OCI-LY3 (cell line): ENCODE results near the gene HEXB.
A peak's percentile ranks its signal among the peaks of the same experiment; 100 is the strongest.
"Not testable (repeated sequence)": the region's sequence is repeated elsewhere in the genome, so short reads cannot be mapped to it uniquely, and the experiment has no call there.

Experiments
- H2AFZ ChIP-seq: fragments of 200-600, 300-600 bp; shearing (Covaris generic); 2 replicates; pipeline ENCODE4 v1.6.0; 2014; ENCODE audit warnings: antibody characterized with exemption, low read depth, low read length
- H3K27ac ChIP-seq: fragments of 200-600, 300-600 bp; sonication (generic); 2 replicates; pipeline ENCODE4 v1.5.1; 2014; ENCODE audit warnings: mild to moderate bottlenecking, low read length, moderate library complexity, mixed read lengths
- H3K27me3 ChIP-seq: fragments of 200-600, 300-600 bp; sonication (generic); 2 replicates; pipeline ENCODE4 v1.6.1; 2014; ENCODE audit warnings: low read depth, low read length, mixed read lengths
- H3K36me3 ChIP-seq: fragments of 200-600, 300-600 bp; sonication (generic); replicated peaks from 2 replicates; pipeline ENCODE3; 2014; ENCODE audit warnings: low read depth, low read length, mixed read lengths
- H3K4me1 ChIP-seq: fragments of 300-600, 200-600 bp; sonication (generic); 2 replicates; pipeline ENCODE4 v1.6.1; 2014; ENCODE audit warnings: low read length, mixed read lengths
- H3K4me2 ChIP-seq: fragments of 200-600, 300-600 bp; sonication (generic); 2 replicates; pipeline ENCODE4 v1.6.1; 2014; ENCODE audit warnings: low read length, mixed read lengths
- H3K4me3 ChIP-seq: fragments of 300-600, 200-600 bp; sonication (generic); 2 replicates; pipeline ENCODE4 v1.5.1; 2014; ENCODE audit warnings: antibody characterized with exemption, mild to moderate bottlenecking, low read length, moderate library complexity
- H3K79me2 ChIP-seq: fragments of 300-600, 200-600 bp; shearing (Covaris generic); 2 replicates; pipeline ENCODE4 v1.6.1; 2014; ENCODE audit warnings: mild to moderate bottlenecking, low read length, mixed read lengths
- H3K9ac ChIP-seq: fragments of 300-600, 200-600 bp; shearing (Covaris generic); 2 replicates; pipeline ENCODE4 v1.6.0; 2014; ENCODE audit warnings: mild to moderate bottlenecking, low read length, moderate library complexity
- H3K9me3 ChIP-seq: fragments of 200-600, 300-600 bp; shearing (Covaris generic); 2 replicates; pipeline ENCODE4 v1.6.1; 2014; ENCODE audit warnings: low read length, mixed read lengths; ENCODE audit not compliant: insufficient read depth
- H4K20me1 ChIP-seq: fragments of 200-600, 300-600 bp; sonication (generic); 2 replicates; pipeline ENCODE4 v1.6.1; 2016; ENCODE audit warnings: low read length, mixed read lengths; ENCODE audit not compliant: insufficient read depth
- CTCF ChIP-seq: fragments of 200-600, 300-600 bp; sonication (generic); IDR thresholded peaks from 2 replicates; pipeline ENCODE4 v1.5.1; 2014; ENCODE audit warnings: antibody characterized with exemption, low read length, low read depth
- EZH2phosphoT487 ChIP-seq: fragments of 200-600 bp; shearing (Covaris generic); IDR thresholded peaks from 2 replicates; pipeline ENCODE4 v1.6.1; 2018; ENCODE audit warnings: antibody characterized with exemption, mixed run types, low read depth

The HEXB gene

DNA sequence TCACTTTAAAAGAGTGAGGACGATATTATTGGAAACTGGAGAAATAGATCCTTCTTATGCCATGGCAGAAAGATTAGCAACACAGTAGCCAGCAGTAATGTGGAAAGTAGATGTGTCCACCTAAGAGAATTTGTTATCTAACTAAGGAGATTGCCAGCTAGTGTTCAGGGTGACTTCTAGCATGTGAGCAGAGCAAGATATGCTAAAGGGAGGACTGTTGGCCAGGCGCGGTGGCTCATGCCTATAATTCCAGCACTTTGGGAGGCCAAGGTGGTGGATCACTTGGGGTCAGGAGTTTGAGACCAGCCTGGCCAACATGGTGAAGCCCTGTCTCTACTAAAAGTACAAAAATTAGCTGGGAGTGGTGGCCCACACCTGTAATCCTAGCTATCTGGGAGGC, 5.7 kb upstream of the HEXB start:
- H4K20me1 ChIP-seq, H2AFZ ChIP-seq, H3K4me3 ChIP-seq, H3K27me3 ChIP-seq, H3K9me3 ChIP-seq, H3K4me2 ChIP-seq, H3K9ac ChIP-seq, H3K4me1 ChIP-seq, H3K36me3 ChIP-seq, H3K27ac ChIP-seq, H3K79me2 ChIP-seq: not testable (repeated sequence)

- no peaks in the 10 kb centered on the region for H3K9me3 ChIP-seq
- H3K27ac ChIP-seq: no peak overlapping the region
- no peak overlapping the region for H3K4me3 ChIP-seq
- 0 out of 2 replicates have a peak, but pooled peaks cover 3% of the 10 kb centered on the region for H3K27me3 ChIP-seq
- H2AFZ ChIP-seq: no peak overlapping the region
- no peak overlapping the region for H3K9ac ChIP-seq
- H3K4me1 ChIP-seq: peaks cover 5% of the 10 kb centered on the region; the same call in 1 of the 2 replicates
- H4K20me1 ChIP-seq: no peaks in the 10 kb centered on the region
- TF ChIP-seq CTCF (no peak), EZH2phosphoT487 (no peak)
- H3K36me3 ChIP-seq: no peaks in the 10 kb centered on the region
- H3K4me2 ChIP-seq: no peak overlapping the region
- H3K79me2 ChIP-seq: no peaks in the 10 kb centered on the region
Observed at GRCh38 chr5:74679966-74680365, 5.1 kb upstream of the HEXB start.

- H2AFZ ChIP-seq: no peak overlapping the region
Observed at GRCh38 chr5:74685979-74686631, 1.1 kb downstream of the HEXB start.

DNA sequence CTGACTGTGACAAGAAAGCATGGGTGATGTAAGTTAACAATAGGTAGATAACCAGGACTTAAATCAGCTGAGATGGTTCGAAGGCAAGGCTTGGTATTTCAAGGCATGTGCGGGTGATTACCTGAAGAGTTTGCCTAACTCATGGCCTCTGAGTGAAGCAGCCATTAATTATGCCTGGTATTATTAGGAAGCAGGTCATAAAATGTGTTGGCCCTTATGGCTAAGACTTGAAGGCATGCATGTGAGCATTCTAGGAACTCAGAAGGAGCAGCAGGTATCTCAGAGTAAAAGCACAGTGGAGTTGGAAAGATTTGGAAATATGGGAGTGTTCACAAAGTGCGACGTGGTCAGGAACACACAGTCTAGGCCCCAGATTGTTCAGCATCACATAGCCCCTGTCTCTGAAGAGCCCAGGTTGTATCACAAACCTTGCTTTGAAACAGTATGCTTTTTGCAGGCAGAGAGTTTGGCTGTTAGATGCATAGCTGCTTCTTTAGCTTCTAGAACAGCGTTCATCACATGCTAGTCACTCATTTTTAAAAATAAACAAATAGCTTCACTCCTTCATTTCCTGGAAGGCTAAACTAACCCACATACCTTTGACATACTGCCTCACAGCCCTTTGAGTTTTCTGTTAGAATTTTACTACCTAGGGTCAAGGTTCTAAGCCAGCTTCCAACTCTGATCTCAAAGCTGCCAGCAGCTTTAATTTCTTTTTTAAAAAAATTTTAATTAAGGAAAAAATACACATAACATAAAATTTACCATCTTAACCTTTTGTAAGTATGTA, 2.1 kb downstream of the HEXB start:
- H3K36me3 ChIP-seq: peaks cover 3% of the 10 kb centered on the region
- H3K9ac ChIP-seq: no peak overlapping the region
- no peaks in the 10 kb centered on the region for H3K27me3 ChIP-seq
- H3K27ac ChIP-seq: no peak overlapping the region
- H3K4me2 ChIP-seq: no peak overlapping the region
- TF ChIP-seq EZH2phosphoT487: no peak
- TF ChIP-seq CTCF: no peak
- no peaks in the 10 kb centered on the region for H3K9me3 ChIP-seq
- peaks cover 17% of the 10 kb centered on the region for H3K79me2 ChIP-seq
- no peaks in the 10 kb centered on the region for H4K20me1 ChIP-seq
- H3K4me1 ChIP-seq: peaks cover 8% of the 10 kb centered on the region
- H3K4me3 ChIP-seq: no peak overlapping the region
- H2AFZ ChIP-seq: no peak overlapping the region

More at GRCh38 chr5:74685979-74686631, 1.1 kb downstream of the HEXB start:
- Histone ChIP-seq H3K79me2 (peaks cover 17% of the 10 kb centered on the region), H3K4me2 (peak overlapping the region; percentile 90), H4K20me1 (no peaks in the 10 kb centered on the region), H3K27ac (no peak overlapping the region), H3K4me3 (peak overlapping the region; percentile 98), H3K36me3 (peaks cover 3% of the 10 kb centered on the region), H3K9ac (peak overlapping the region; percentile 92), H3K4me1 (peaks cover 10% of the 10 kb centered on the region), H3K9me3 (no peaks in the 10 kb centered on the region), H3K27me3 (no peaks in the 10 kb centered on the region)
- TF ChIP-seq EZH2phosphoT487: no peak
- no peak for TF ChIP-seq CTCF
